HepG2 (cell line): ENCODE results near the gene WDR18. TPM values are rescaled to one million over a fixed set of nuclear protein-coding genes. Genes with fewer than 3 reads are reported as not detected.

ENCODE experiments used
- CTCF ChIP-seq: sonication (generic); formaldehyde crosslinking; IDR thresholded peaks from 2 replicates; pipeline ENCODE4 v1.5.0; 2020; ENCODE audit warnings: mild to moderate bottlenecking, missing genetic modification reagents, moderate library complexity
- ETV5 ChIP-seq: IDR thresholded peaks from 2 replicates; pipeline ENCODE4 v1.6.1; 2018; ENCODE audit warnings: missing biosample characterization, missing genetic modification reagents, inconsistent platforms, borderline replicate concordance
- HDAC1 ChIP-seq: sonication (generic); formaldehyde crosslinking; IDR thresholded peaks from 2 replicates; pipeline ENCODE4 v1.5.1; 2020; ENCODE audit warnings: mild to moderate bottlenecking, missing genetic modification reagents
- HNRNPLL ChIP-seq: fragments of 200-400 bp; formaldehyde crosslinking; IDR thresholded peaks from 2 replicates; pipeline ENCODE4 v1.6.1; 2017; ENCODE audit warnings: mild to moderate bottlenecking, low read depth, low read length; ENCODE audit not compliant: poor library complexity, severe bottlenecking
- KAT8 ChIP-seq: IDR thresholded peaks from 2 replicates; pipeline ENCODE4 v1.6.1; 2016; ENCODE audit warnings: missing genetic modification reagents, missing compliant biosample characterization
- LBX2 ChIP-seq: sonication (generic); formaldehyde crosslinking; IDR thresholded peaks from 2 replicates; pipeline ENCODE4 v1.5.0; 2020; ENCODE audit warnings: missing genetic modification reagents, mild to moderate bottlenecking, borderline replicate concordance
- MTA1 ChIP-seq: sonication (generic); formaldehyde crosslinking; IDR thresholded peaks from 2 replicates; pipeline ENCODE4 v1.4.0; 2020; ENCODE audit warnings: missing genetic modification reagents, mild to moderate bottlenecking, borderline replicate concordance
- NFKB2 ChIP-seq: sonication (generic); formaldehyde crosslinking; IDR thresholded peaks from 2 replicates; pipeline ENCODE4 v1.4.0; 2020; ENCODE audit warnings: missing genetic modification reagents, borderline replicate concordance
- PCBP1 ChIP-seq: fragments of 200-400 bp; formaldehyde crosslinking; IDR thresholded peaks from 2 replicates; pipeline ENCODE4 v1.6.1; 2017; ENCODE audit warnings: mild to moderate bottlenecking, low read depth, low read length, borderline replicate concordance
- SALL1 ChIP-seq: sonication (generic); formaldehyde crosslinking; IDR thresholded peaks from 2 replicates; pipeline ENCODE4 v1.8.0; 2022; ENCODE audit warnings: mild to moderate bottlenecking, missing genetic modification reagents
- SMC3 ChIP-seq: IDR thresholded peaks from 2 replicates; pipeline ENCODE4 v1.6.1; 2011; ENCODE audit warnings: low read length, improper control_type of control experiment
- SP5 ChIP-seq: IDR thresholded peaks from 2 replicates; pipeline ENCODE4 v1.6.1; 2016; ENCODE audit warnings: low read depth, borderline replicate concordance
- STAT5B ChIP-seq: sonication (generic); formaldehyde crosslinking; IDR thresholded peaks from 2 replicates; pipeline ENCODE4 v1.4.0; 2020; ENCODE audit warnings: missing genetic modification reagents
- YY1 ChIP-seq: IDR thresholded peaks from 2 replicates; pipeline ENCODE4 v1.6.1; 2011; ENCODE audit warnings: low read length, low read depth, moderate library complexity, mild to moderate bottlenecking; ENCODE audit not compliant: insufficient read depth, insufficient replicate concordance
- ZFX ChIP-seq: sonication (generic); formaldehyde crosslinking; IDR thresholded peaks from 2 replicates; pipeline ENCODE4 v1.4.0; 2020; ENCODE audit warnings: mild to moderate bottlenecking, low read depth, missing genetic modification reagents, moderate library complexity
- ZNF121 ChIP-seq: sonication (generic); formaldehyde crosslinking; IDR thresholded peaks from 2 replicates; pipeline ENCODE4 v1.5.0; 2020; ENCODE audit warnings: mild to moderate bottlenecking, missing genetic modification reagents
- ZNF232 ChIP-seq: sonication (generic); formaldehyde crosslinking; IDR thresholded peaks from 2 replicates; pipeline ENCODE4 v1.4.0; 2020; ENCODE audit warnings: missing genetic modification reagents, borderline replicate concordance
- ZNF24 ChIP-seq: fragments of 450-650 bp; IDR thresholded peaks from 2 replicates; pipeline ENCODE4 v1.6.1; 2017; ENCODE audit warnings: antibody characterized with exemption, mild to moderate bottlenecking
- ZNF572 ChIP-seq: sonication (generic); formaldehyde crosslinking; IDR thresholded peaks from 2 replicates; pipeline ENCODE4 v1.5.1; 2020; ENCODE audit warnings: mild to moderate bottlenecking, missing genetic modification reagents
- polyA plus RNA-seq, 8 experiments: library from polyadenylated mRNA; depleted of rRNA in 3 of 8; stranded (reverse) in 7 of 8; unstranded in 1 of 8; fragments of >200 nt; fragmentation: Illumina TruSeq in 4 of 8; extraction: Trizol in 4 of 8; gene quantifications; 2 replicates each; pipeline versions ENCODE4 v1.2.1 to v1.2.3, GENCODE V29; 2011 to 2016; ENCODE audit warnings: low read depth in 4 of 8, missing spikeins in 1 of 8, mixed read lengths in 1 of 8; ENCODE audit not compliant: insufficient read depth in 1 of 8
- total RNA-seq, 5 experiments: library from RNA; depleted of rRNA; stranded (reverse); fragments of >200 nt; fragmentation: Illumina TruSeq; extraction: Trizol; gene quantifications; 2 replicates each; pipeline ENCODE4 v1.2.3, GENCODE V29; 2016; ENCODE audit warnings: low read depth in 1 of 5
- TF ChIP-seq, protein P1 (sequence below), 2 experiments: sonication (generic) in 1 of 2; formaldehyde crosslinking in 1 of 2; IDR thresholded peaks; 2 replicates each; pipeline versions ENCODE4 v1.4.0 to v1.6.1; 2018 to 2020; ENCODE audit warnings: missing genetic modification reagents in 2 of 2, borderline replicate concordance in 1 of 2, low read depth in 1 of 2, mild to moderate bottlenecking in 1 of 2, missing biosample characterization in 1 of 2
- TF ChIP-seq, protein P2 (sequence below): sonication (generic); formaldehyde crosslinking; IDR thresholded peaks from 2 replicates; pipeline ENCODE4 v1.4.0; 2020; ENCODE audit warnings: missing genetic modification reagents

Gene WDR18
- total and polyA plus RNA-seq, 2 of the 13 experiments (the other 11 are each of a cell fraction or from before 2014, with no cell fraction given), result 36.4 to 47.6 TPM

DNA sequence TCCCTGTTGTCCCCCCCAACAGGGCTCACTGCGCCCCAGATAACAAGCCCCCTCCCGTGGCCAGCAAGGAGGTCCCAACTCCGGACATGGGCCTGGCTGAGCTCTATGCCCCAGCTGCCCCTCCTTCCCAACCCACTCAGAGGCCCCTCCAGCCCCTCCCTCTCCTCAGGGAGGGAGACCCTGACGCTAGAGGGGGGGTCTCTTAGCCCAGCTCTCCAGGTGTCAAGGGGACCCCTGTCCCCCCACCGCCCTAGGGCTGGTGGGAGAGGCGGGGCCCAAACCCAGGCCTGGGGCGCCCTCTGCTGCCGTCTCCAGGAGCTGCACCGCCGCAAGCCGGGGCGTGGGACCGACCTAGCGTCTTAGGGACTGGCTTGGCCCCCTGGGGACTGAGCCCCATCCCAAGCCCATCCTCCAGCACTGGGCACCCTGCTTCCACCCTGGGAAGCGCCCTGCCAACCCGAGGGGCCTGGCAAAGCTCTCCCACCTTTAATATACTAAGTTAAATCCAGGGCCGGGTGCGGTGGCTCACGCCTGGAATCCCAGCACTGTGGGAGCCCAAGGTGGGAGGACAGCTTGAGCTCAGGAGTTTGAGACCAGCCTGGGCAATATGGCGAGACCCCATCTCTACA, 17.5 kb downstream of the WDR18 start (continued):
- TF ChIP-seq, protein P1, sequence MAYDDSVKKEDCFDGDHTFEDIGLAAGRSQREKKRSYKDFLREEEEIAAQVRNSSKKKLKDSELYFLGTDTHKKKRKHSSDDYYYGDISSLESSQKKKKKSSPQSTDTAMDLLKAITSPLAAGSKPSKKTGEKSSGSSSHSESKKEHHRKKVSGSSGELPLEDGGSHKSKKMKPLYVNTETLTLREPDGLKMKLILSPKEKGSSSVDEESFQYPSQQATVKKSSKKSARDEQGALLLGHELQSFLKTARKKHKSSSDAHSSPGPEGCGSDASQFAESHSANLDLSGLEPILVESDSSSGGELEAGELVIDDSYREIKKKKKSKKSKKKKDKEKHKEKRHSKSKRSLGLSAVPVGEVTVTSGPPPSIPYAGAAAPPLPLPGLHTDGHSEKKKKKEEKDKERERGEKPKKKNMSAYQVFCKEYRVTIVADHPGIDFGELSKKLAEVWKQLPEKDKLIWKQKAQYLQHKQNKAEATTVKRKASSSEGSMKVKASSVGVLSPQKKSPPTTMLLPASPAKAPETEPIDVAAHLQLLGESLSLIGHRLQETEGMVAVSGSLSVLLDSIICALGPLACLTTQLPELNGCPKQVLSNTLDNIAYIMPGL (CRISPR knock-in tag; IDR thresholded peaks at IDR 0.05; ENCODE audit: borderline replicate concordance in 1 of 2, low read depth in 1 of 2), result 0 out of 4 replicates have a peak, but pooled peaks of 1 of the 2 experiments have one; percentile 43
- TF ChIP-seq, protein P2, sequence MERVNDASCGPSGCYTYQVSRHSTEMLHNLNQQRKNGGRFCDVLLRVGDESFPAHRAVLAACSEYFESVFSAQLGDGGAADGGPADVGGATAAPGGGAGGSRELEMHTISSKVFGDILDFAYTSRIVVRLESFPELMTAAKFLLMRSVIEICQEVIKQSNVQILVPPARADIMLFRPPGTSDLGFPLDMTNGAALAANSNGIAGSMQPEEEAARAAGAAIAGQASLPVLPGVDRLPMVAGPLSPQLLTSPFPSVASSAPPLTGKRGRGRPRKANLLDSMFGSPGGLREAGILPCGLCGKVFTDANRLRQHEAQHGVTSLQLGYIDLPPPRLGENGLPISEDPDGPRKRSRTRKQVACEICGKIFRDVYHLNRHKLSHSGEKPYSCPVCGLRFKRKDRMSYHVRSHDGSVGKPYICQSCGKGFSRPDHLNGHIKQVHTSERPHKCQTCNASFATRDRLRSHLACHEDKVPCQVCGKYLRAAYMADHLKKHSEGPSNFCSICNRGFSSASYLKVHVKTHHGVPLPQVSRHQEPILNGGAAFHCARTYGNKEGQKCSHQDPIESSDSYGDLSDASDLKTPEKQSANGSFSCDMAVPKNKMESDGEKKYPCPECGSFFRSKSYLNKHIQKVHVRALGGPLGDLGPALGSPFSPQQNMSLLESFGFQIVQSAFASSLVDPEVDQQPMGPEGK (CRISPR knock-in tag), result peak; percentile 73; the same call in 1 of the 2 replicates
- TF ChIP-seq MTA1 (CRISPR knock-in tag), result peak; percentile 29; the same call in 1 of the 2 replicates
- TF ChIP-seq HDAC1, result 0 out of 2 replicates have a peak, but pooled peaks have one; percentile 39
- TF ChIP-seq ZNF572 (CRISPR knock-in tag), result no peak
- TF ChIP-seq SALL1 (CRISPR knock-in tag), result peak; percentile 33; the same call in 1 of the 2 replicates
- no peak for TF ChIP-seq STAT5B
- no peak for TF ChIP-seq ZNF232 (CRISPR knock-in tag)
- TF ChIP-seq ETV5 (CRISPR knock-in tag), result peak; percentile 31; the same call in 1 of the 2 replicates
- 0 out of 2 replicates have a peak, but pooled peaks have one; percentile 28 for TF ChIP-seq LBX2 (CRISPR knock-in tag)
- TF ChIP-seq YY1, result peak; percentile 22
- TF ChIP-seq ZNF121 (CRISPR knock-in tag), result peak; percentile 58; the same call in 1 of the 2 replicates
- no peak for TF ChIP-seq KAT8 (CRISPR knock-in tag)
- TF ChIP-seq ZNF24, result no peak
- 0 out of 2 replicates have a peak, but pooled peaks have one; percentile 18 for TF ChIP-seq SP5 (CRISPR knock-in tag)
- TF ChIP-seq NFKB2 (CRISPR knock-in tag), result peak; percentile 32; the same call in 1 of the 2 replicates
- peak; percentile 61; the same call in 1 of the 2 replicates for TF ChIP-seq SMC3
- TF ChIP-seq PCBP1, result 0 out of 2 replicates have a peak, but pooled peaks have one; percentile 39
- TF ChIP-seq HNRNPLL, result peak; percentile 41
- TF ChIP-seq ZFX (CRISPR knock-in tag), result 0 out of 2 replicates have a peak, but pooled peaks have one; percentile 36
- peak; percentile 96 for TF ChIP-seq CTCF (CRISPR knock-in tag)
